ENCODE data around the gene CDK15.

- no peak for TF ChIP-seq POLR2AphosphoS5 (IDR thresholded peaks at IDR 0.05; ENCODE audit: low read depth, low read length)
- TF ChIP-seq TAF1 (IDR thresholded peaks at IDR 0.05; ENCODE audit: borderline replicate concordance, low read depth, low read length), result no peak
- no peak for TF ChIP-seq POLR2A (IDR thresholded peaks at IDR 0.05; ENCODE audit: low read depth, low read length)
These were observed 33.4 kb downstream of the CDK15 start for GRCh38 chr2:201839727-201840126.
